ENCODE measurements around the gene MSLN. TPM values are rescaled to one million over a fixed set of nuclear protein-coding genes. Genes with fewer than 3 reads are reported as not detected.

The MSLN gene
- total RNA-seq, 1 donor from 2014 or later = not detected

GRCh38 chr16:789191-789850 is 28.8 kb downstream of the MSLN start:
- DNase-seq (ENCODE audit: low read depth, low spot score) = no peak

- DNase-seq (ENCODE audit: low read depth, low spot score) = no peak
These were observed 29.6 kb downstream of the MSLN start for GRCh38 chr16:790086-790485.

DNA sequence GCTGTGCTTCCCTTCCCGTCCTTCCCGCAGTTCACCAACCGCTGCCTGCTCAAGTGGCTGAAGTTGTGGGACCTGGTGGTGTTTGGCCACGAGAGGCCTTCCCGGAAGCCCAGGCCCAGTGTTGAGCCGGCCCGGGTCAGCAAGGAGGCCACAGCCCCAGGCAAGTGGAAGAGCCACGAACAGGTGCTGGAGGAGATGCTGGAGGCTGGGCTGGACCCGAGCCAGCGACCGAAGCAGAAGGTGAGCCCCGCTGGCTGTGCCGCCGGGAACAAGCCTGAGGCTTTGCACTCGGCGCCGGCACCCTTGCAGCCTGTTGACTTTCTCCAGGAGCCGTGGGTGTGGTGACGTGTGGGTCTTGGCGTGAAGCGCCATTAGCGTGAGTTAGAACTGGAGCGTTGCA is 30.6 kb downstream of the MSLN start:
- DNase-seq (ENCODE audit: low read depth, low spot score) = no peak

DNA sequence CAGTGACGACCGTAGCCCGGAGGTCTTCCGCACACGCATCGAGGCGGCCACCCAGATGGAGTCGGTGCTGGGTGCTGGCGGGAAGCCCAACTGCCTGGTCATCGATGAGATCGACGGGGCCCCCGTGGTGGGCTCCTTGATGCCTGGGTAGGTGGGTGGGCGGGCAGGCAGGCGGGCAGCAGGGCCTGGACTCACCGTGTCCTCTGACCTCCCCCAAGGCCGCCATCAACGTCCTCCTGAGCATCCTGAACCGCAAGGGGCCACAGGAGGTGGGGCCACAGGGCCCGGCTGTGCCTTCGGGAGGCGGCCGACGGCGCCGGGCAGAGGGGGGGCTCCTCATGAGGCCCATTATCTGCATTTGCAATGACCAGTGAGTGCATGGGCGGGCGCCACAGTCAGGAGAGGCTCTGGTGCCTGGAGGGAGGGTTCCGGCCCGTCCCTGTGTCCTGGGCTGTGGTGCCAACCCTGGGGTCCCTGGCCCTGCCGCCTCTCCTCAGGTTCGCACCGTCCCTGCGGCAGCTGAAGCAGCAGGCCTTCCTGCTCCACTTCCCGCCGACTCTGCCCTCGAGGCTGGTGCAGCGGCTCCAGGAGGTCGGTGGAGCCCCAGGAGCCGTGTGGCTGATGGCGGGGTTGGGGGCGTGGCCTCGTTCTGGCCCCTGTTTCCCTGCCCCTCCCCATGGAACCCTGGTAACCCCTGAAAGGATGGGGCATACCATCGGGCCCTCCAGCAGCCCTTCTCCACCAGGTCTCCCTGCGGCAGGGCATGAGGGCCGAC is 31.9 kb downstream of the MSLN start:
- DNase-seq (ENCODE audit: low read depth, low spot score) = no peak

GRCh38 chr16:793414-793813 is 32.9 kb downstream of the MSLN start:
- DNase-seq (ENCODE audit: low read depth, low spot score) = no peak

GRCh38 chr16:794091-794822 is 33.7 kb downstream of the MSLN start:
- DNase-seq (ENCODE audit: low read depth, low spot score) = no peak

GRCh38 chr16:794853-795466 is 34.4 kb downstream of the MSLN start:
- DNase-seq (ENCODE audit: low read depth, low spot score) = no peak

- DNase-seq (ENCODE audit: low read depth, low spot score) = no peak
These were observed 35.2 kb downstream of the MSLN start for GRCh38 chr16:795580-796229.

GRCh38 chr16:796296-797119 is 36.0 kb downstream of the MSLN start:
- no peak for DNase-seq (ENCODE audit: low read depth, low spot score)

DNA sequence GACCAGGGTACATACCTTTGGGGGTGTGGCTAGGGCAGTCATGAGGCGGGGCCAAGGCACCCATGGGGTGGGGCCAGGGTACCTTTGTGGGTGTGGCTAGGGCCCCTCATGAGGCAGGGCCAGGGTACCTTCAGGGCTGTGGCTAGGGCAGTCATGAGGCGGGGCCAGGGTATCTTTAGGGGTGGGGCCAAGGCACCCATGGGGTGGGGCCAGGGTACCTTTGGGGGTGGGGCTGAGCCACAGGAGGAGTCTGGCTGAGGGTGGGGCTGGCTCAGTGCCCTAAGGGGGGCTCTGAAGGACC is 36.5 kb downstream of the MSLN start:
- DNase-seq (ENCODE audit: low read depth, low spot score) = no peak

GRCh38 chr16:797686-798085 is 37.2 kb downstream of the MSLN start:
- DNase-seq (ENCODE audit: low read depth, low spot score) = no peak

DNA sequence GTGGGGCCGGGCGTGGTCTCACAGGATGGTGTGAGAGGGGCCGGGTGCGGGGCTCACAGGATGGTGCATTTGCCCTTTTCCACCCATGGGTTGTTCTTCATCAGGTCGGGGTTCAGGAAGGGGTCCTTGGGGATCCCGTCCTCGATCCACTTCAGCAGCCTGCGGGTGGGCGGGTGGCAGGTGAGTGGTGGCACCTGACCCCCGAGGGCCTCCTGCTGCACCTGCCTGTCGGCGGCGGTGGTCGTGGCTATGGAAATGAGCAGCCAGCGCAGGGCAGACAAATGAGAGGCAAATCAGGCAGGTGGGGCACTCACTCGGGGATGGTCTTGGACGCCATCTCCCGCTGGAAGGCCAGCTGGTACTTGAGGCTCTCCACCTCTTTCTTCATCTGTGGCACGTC is 38.1 kb downstream of the MSLN start:
- no peak for DNase-seq (ENCODE audit: low read depth, low spot score)

GRCh38 chr16:799111-799947 is 38.8 kb downstream of the MSLN start:
- no peak for DNase-seq (ENCODE audit: low read depth, low spot score)

DNA sequence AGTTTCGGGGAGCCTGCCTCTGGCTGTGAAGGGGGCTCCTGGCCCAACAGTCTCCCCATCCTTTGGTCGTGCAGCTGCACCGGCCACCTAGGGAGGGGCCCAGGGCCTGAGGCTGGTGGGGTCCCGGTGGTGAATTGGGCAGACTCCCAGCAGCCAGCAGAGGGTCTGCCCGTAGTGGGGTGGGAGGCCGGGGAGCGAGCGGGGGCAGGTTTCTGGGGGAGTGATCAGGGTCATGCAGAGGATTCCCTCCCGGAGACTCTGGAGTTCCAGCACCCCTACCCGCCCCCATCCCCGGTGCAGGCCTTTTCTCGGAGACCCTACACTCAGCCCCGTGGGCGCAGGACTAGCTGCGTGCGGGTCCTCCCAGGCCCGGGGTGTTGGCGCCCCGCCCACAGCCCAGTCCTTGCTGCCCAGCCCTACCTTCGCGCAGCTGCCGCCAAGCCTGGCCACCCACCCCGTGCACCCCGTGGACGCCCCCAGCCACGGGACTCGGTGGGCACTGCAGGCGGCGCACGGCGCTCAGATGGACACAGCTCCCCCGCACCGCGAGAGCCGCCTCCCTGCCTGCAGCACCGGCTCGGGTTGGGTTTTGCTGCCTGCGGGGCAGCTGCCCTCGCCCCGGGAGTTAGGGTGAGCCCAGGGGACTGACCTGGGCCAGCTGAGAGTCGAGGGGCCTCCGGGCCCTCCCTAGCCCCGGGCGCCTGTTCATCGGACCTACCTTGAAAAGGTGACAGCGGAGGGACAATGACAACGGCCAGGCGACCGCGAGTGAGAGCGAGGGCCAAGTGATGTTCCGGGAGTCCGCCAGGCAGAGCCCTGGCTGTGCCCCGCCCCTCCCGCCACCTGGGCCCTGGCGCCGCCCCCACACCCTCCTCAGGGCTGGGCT is 39.7 kb downstream of the MSLN start, which contains the start of gene GNG13:
Gene GNG13 (minus strand): TSS at position 787 of the 886 bp plus-strand sequence. CDS start 1,657 bp downstream, outside the sequence.
- no peak for DNase-seq (ENCODE audit: low read depth, low spot score)

DNA sequence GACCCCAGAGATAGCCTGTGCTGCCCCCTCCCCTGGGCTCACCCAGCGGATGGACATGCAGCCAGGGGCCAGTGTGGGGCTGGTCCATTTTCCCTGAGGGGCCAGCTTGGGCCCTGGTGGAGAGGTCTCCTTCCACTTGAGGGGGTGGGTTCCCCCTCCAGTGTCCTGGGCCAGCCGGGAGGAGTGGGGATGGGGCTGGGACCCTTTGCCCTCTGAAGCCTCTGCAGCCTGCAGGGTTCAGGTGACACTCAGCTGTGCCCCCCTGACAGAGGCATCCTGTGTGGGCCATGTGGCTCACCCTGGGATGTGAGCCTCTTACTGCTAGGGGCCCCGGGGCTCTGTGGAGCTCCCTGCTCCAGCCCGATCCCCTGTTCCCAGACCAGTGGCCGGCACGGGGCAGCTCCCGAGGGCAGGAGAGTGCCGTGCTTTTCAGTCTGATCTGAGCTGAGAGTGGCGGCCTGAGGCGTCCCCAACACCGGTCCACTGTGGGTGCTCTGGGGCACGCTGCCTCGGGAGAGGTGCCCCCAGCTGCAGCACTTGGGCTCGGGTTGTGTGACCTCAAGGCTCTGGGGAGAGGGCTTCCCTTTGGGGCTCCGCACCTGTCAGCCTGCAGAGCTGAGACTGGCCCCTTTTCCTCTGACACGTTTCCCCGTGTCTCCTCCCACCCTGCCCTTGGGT is 40.4 kb downstream of the MSLN start:
- no peak for DNase-seq (ENCODE audit: low read depth, low spot score)

DNA sequence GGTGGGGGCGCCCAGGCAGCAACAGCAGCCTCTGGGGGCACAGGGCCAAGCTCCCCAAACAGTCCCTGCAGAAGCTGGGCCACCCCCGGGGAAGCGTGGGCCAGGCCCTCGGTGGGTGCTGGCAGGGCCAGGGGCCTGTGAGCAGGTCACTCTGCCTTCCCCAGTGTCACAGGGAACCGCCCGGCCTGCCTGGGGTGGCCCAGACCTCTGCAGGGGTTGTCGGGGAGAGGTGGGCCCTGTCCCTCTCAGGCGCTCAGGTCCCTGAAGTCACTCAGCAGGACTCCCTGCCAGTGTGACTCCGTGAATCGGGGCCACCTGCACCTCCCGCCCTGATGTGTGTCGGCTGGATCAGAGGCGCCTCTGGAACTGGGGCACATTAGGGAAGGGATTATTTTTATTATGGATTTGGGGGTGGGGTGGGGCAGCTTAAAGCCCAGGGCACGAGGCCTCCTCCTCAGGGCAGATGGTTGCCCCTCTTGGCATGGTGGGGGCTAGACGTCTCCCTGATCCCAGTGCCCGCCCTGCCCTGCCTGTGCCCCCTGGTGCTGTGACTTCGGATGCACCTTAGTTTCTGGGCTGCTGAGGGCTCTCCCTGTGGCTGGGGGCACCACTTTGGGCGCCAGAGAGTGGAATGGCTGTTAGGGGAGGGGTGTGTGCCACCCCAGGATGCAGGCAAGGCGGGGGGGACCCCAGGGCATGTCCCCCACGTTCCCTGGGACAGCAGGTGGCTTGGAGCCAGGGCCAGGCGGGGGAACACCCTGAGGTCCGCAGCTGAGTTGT is 41.2 kb downstream of the MSLN start:
- DNase-seq (ENCODE audit: low read depth, low spot score) = no peak

DNA sequence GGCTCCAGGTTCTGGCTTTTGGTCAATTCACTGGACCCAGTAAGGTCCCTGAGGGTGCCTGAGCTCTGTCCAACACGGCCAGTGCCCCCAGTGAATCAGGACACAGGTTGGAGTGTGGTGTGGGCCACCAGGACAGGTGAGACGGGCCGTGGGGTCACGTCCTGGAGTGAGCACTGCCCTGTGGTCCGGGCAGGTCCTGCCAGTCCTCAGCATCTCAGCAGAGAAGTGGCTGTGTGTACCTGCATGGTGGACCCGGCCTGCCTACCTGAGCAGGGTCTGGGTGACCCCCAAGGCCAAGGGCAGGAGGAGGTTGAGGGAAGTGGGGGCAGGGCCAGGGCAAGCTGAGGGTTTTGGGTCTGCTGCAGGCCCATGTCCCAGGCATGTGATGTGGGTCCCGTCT is 41.9 kb downstream of the MSLN start:
- no peak for DNase-seq (ENCODE audit: low read depth, low spot score)
